ENCODE data around the gene VSIG4.

VSIG4 gene

DNA sequence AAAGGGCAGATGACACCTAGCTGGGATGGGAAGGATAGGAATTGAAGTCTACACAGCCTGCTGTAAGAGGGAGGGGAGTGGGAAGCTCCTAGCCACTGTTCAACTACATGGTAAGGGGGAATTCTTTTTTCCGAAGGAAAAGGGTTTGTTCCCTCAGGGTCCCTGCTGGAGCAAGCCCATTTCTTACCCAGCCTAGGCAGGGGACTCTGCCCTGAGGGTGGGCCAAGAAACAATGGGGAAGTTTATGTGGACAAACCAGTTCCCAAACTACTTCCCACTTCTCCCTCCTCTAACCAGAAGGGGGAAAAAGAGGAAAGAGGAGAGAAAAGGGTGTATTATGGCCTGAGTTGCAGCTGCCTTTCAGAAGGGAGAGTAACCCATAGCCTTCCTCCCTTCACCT, 13.5 kb upstream of the VSIG4 start:
- in situ Hi-C loops (cut with MboI; ENCODE audit: low sequenced_read_pairs, unreplicated experiment) = no loop called here

GRCh38 chrX:66051980-66052379, 12.1 kb upstream of the VSIG4 start:
- in situ Hi-C loops (cut with MboI; ENCODE audit: low sequenced_read_pairs, unreplicated experiment) = no loop called here
- TF ChIP-seq, protein P1, sequence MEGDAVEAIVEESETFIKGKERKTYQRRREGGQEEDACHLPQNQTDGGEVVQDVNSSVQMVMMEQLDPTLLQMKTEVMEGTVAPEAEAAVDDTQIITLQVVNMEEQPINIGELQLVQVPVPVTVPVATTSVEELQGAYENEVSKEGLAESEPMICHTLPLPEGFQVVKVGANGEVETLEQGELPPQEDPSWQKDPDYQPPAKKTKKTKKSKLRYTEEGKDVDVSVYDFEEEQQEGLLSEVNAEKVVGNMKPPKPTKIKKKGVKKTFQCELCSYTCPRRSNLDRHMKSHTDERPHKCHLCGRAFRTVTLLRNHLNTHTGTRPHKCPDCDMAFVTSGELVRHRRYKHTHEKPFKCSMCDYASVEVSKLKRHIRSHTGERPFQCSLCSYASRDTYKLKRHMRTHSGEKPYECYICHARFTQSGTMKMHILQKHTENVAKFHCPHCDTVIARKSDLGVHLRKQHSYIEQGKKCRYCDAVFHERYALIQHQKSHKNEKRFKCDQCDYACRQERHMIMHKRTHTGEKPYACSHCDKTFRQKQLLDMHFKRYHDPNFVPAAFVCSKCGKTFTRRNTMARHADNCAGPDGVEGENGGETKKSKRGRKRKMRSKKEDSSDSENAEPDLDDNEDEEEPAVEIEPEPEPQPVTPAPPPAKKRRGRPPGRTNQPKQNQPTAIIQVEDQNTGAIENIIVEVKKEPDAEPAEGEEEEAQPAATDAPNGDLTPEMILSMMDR (IDR thresholded peaks at IDR 0.05; ENCODE audit: borderline replicate concordance, control extremely low read depth, extremely low read depth, insufficient read depth, missing control alignments) = no peak
- DNase-seq (ENCODE audit: low spot score) = no peak

More for the DNA sequence above, 13.5 kb upstream of the VSIG4 start:
- TF ChIP-seq, protein P1 (IDR thresholded peaks at IDR 0.05; ENCODE audit: borderline replicate concordance, control extremely low read depth, extremely low read depth, insufficient read depth, missing control alignments) = no peak
- DNase-seq (ENCODE audit: low spot score) = no peak

DNA sequence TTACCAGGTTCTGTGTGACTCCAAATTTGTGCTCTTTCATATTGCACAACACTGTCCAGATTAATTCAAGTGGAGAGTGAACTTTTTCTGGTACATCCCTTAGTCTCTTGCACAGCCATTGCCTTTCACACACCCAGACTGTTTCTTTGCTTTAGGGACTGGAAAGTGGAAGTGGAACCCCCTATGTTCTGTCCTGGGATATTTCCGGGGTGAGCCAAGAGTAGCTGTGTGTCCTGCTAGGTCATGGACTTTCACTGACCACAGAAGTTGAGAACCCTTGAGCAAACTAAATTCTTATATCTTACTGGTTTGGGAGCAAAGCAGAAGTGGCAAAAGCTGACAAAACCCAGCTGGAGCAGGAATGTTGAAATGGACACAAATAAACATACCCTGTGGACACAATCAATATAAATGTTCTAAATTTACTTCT, 10.3 kb upstream of the VSIG4 start:
- TF ChIP-seq, protein P1 (IDR thresholded peaks at IDR 0.05; ENCODE audit: borderline replicate concordance, control extremely low read depth, extremely low read depth, insufficient read depth, missing control alignments) = no peak
- in situ Hi-C loops (cut with MboI; ENCODE audit: low sequenced_read_pairs, unreplicated experiment) = no loop called here
- no peak for DNase-seq (ENCODE audit: low spot score)

DNA sequence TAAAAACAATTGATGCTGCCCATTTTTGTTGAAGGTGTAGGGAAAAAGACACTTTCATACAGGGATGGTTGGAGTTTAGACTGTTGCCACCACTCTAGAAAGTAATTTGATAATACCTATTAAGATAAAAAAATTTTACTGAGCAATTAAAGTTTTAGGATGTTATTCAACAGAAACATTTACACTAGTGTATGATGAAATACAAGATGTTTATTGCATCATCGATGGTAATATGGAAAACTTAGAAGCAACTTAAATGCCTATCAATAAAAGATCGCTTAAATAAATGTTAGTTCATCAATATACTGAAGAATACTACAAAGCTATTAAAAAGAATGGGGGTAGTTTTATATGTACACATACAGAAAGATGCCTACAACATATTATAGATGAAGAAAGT, 9.2 kb upstream of the VSIG4 start:
- no peak for DNase-seq (ENCODE audit: low spot score)
- in situ Hi-C loops (cut with MboI; ENCODE audit: low sequenced_read_pairs, unreplicated experiment) = no loop called here
- TF ChIP-seq, protein P1 (IDR thresholded peaks at IDR 0.05; ENCODE audit: borderline replicate concordance, control extremely low read depth, extremely low read depth, insufficient read depth, missing control alignments) = no peak

DNA sequence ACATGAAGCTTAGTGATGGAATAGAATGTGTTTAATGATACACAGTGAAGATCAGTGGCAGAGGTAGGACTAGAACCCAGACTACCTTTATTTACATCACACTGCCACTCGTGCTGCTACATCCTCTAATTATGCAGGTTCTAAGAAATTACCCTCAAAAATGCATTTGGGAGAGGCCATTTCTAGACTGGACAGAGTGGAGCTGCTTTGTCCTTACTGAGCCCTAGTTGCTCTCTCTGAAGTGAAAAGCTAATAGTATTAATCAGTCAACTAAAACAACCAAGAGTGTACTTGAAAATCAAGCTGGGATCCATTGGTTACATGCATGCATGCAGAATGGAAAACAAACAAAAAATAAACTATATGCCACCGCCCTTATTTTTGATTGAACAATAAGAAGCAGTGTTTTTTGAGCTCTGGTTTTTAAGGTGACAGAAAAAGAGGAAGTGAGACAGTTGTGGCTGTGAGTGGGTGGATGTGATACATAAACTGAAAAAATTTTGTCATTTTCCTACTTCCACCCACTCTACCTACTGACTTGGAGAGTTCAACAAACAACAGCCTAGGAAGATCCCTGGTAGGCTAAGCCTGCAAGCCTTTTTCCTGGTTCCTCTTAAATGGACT, 6.8 kb upstream of the VSIG4 start:
- DNase-seq (ENCODE audit: low spot score) = no peak
- in situ Hi-C loops (cut with MboI; ENCODE audit: low sequenced_read_pairs, unreplicated experiment) = no loop called here
- TF ChIP-seq, protein P1 (IDR thresholded peaks at IDR 0.05; ENCODE audit: borderline replicate concordance, control extremely low read depth, extremely low read depth, insufficient read depth, missing control alignments) = no peak

- TF ChIP-seq, protein P1 (IDR thresholded peaks at IDR 0.05; ENCODE audit: borderline replicate concordance, control extremely low read depth, extremely low read depth, insufficient read depth, missing control alignments) = no peak
- no peak for DNase-seq (ENCODE audit: low spot score)
- in situ Hi-C loops (cut with MboI; ENCODE audit: low sequenced_read_pairs, unreplicated experiment) = no loop called here
Observed at GRCh38 chrX:66045894-66046293, 6.0 kb upstream of the VSIG4 start.
